Thyroid gland (tissue), 4 donors: ENCODE data around the gene NIPAL3.

Experiments
- CTCF ChIP-seq, 6 experiments: fragments of 200-600 bp in 3 of 6; fragments of 450-650 bp in 3 of 6; sonication (generic) in 3 of 6; IDR thresholded peaks; one replicate each; pipeline ENCODE4 v1.5.1; 2016 to 2019; ENCODE audit warnings: antibody characterized with exemption in 6 of 6, mild to moderate bottlenecking in 2 of 6, inconsistent platforms in 1 of 6, moderate library complexity in 1 of 6
- POLR2A ChIP-seq, 2 donors: fragments of 450-650 bp; IDR thresholded peaks; one replicate each; pipeline ENCODE4 v1.6.1; 2017; ENCODE audit warnings: antibody characterized with exemption in 2 of 2, mild to moderate bottlenecking in 2 of 2, moderate library complexity in 1 of 2

DNA sequence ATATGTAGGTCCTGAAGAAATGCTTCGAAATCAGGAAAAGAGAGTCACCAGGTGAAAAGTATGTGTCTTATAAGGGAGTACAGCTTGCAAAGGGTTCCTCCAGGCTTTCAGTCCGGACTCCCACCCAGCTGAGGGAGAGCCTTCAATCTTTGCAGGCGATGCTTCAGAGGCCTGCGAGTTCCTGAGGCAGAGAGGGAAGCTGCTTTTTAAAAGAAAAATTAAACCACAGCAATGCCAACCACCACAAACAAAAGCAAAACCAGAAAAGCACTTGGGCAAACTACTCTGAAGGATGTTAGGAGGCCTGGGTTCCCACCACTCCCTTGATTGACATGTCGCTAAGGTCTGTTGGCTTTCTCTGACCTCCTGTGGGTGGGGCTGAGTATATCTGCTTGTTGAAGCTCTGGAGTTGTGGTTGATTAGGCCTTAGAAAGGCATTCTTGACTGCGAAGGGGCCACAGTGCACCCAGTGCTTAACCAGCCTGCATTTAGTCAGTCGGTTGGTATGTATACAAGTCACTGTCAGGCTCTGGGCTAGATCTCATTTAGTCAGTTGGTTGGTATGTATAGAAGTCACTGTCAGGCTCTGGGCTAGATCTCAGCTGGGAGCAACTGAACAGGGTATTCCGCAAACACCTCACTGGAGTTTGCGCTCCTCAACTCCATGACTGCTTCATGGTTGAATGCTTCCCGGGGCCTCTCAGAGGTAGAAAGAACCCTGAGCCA is 1.2 kb downstream of the NIPAL3 start:
- TF ChIP-seq CTCF (IDR thresholded peaks at IDR 0.05) (no peak), POLR2A (IDR thresholded peaks at IDR 0.05) (no peak)
